22Rv1 (cell line): ENCODE results near the gene CBLN3.

Experiments
- ZFX ChIP-seq: fragments of 450-650 bp; IDR thresholded peaks from 2 replicates; pipeline ENCODE4 v1.6.1; 2017; ENCODE audit warnings: antibody characterized with exemption, borderline replicate concordance
- TF ChIP-seq, protein P1 (sequence below): fragments of 450-650 bp; IDR thresholded peaks from 2 replicates; pipeline ENCODE4 v1.5.1; 2017; ENCODE audit warnings: mild to moderate bottlenecking

DNA sequence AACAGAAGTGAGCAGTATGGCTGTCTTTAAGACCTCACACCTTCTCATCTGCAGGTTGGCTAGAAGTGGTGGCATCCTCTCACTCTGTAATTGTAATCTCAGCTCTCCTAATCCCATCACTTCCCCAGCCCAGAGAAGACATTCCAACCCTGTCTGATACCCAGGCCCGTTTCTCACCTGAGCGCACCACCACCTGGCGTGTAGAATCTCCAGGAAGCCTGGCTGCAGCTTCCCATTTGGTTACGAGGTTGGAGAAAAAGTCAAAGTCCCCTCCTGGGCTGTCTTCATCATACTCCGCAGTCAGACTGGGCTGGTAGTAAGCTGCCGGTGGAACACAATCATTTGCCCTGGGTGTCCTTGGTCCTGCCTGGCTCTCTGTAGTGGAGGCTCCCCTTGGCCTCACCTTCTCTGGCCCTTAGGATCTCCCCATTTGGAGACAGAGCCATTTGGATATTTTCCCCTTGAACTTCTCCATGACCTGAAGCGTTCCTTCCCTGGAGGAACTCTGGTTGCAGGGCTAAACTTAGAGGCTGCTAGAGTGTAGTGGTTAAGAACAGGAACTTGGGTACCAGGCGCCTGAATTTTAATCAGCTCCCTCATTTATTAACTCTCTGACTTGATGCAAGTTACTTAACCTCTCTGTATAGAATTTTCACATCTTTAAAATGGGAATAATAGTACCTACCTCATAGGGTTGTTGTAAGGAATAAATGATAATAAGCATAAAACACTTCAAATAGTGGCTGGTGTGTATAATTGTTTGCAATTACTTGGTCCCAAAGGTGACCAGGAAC, 11.3 kb upstream of the CBLN3 start:
- TF ChIP-seq, protein P1, sequence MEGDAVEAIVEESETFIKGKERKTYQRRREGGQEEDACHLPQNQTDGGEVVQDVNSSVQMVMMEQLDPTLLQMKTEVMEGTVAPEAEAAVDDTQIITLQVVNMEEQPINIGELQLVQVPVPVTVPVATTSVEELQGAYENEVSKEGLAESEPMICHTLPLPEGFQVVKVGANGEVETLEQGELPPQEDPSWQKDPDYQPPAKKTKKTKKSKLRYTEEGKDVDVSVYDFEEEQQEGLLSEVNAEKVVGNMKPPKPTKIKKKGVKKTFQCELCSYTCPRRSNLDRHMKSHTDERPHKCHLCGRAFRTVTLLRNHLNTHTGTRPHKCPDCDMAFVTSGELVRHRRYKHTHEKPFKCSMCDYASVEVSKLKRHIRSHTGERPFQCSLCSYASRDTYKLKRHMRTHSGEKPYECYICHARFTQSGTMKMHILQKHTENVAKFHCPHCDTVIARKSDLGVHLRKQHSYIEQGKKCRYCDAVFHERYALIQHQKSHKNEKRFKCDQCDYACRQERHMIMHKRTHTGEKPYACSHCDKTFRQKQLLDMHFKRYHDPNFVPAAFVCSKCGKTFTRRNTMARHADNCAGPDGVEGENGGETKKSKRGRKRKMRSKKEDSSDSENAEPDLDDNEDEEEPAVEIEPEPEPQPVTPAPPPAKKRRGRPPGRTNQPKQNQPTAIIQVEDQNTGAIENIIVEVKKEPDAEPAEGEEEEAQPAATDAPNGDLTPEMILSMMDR, result no peak
- no peak for TF ChIP-seq ZFX
